Measurements from ENCODE around the gene USP9X. TPM values are rescaled to one million over a fixed set of nuclear protein-coding genes. Genes with fewer than 3 reads are reported as not detected.
"Not testable (repeated sequence)": the region's sequence is repeated elsewhere in the genome, so short reads cannot be mapped to it uniquely, and the experiment has no call there.

The USP9X gene
- total RNA-seq, 1 donor from 2014 or later, result 45.5 TPM

DNA sequence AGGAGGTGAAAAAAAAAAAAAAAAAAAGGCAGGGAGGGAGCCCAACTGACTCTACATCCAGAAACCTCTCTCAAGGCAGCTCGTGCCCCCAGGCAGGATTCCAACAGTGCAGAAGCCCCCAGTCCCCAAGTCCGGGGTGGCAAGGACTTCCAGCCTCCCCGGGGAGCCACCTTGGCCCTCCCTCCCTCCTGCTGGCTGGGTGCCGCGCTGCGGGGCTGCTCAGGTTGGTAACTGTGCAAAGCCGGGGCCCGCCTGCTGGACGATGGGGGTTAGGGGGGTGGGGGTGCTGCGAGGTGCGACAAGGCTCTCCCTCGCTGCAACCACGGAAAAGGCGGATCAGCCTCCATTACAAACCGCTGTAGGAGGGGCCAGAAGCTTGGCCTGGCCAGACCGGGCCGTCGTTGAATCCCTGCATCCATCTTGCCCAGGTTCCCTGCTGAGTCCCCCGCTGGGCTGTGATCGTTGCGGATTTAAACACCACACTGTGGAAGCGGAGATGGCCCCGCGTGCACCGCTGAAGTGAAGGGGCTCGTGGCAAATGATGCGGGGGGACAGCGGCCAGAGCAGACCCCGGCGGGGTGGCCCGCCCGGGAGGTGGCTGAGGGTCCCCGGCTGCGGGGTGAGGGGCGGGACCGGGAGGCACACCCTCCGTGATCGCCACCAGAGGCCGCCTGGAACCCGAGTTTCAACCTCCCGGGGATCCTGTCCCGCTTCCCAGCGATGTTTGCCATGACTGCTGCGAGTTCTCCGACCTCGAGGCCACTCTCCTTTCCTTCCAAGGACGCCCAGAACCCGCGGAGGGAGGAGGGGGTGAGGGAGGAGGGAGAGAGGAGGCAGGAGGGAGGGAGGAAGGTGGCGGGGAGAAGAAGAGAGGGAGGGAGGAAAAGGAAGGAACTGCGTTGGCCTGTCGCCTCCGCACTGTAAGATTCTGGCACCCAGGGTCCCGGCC lies 190.7 kb downstream of the USP9X start:
- intact Hi-C loops (cut with micrococcal nuclease), result loop anchor here (1.0 to 10.0 kb wide), 6 partner anchors 55 to 483 kb away; no protein-coding TSS in a partner anchor

DNA sequence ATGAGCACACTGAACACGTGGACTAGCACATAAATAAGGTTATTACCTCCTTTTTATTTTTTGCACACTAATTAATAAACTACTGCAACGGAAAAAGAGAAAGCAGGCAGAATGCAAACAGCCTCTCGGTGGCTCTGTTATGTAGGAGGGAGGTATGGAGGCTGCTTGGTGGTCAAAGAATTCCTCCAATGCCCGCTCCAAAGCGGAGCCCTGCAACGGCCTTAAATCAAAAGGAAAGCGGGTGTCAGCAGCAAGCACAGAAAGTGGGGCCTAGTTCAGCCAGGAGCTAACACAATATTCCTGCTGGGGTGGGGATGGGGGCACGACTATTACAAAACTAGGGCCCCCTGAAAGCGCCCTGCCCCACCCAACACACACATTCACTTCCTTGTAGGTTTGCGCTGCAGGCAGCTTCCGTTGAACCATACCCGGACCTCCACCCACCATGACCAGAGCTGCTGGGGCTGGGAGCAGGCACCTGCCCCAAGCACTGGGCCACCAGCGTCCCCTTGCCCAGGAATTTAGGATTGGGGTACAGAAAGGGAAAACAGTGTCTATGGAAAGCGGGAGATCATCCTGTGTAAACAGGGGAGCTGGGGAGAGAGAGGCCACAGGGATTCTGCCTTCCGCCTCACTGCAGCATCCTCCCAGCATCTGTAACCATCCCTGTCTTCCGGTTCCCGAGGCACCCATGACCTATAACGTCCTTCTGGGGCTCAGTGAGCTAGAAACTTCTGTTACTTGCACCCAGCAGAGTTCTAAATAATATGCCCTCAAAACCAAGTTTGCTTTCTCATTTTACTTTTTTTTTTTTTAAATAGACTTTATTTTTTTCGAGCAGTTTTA lies 191.6 kb downstream of the USP9X start:
- intact Hi-C loops (cut with micrococcal nuclease), result loop anchor here (1.0 to 10.0 kb wide), 6 partner anchors 54 to 482 kb away; no protein-coding TSS in a partner anchor

DNA sequence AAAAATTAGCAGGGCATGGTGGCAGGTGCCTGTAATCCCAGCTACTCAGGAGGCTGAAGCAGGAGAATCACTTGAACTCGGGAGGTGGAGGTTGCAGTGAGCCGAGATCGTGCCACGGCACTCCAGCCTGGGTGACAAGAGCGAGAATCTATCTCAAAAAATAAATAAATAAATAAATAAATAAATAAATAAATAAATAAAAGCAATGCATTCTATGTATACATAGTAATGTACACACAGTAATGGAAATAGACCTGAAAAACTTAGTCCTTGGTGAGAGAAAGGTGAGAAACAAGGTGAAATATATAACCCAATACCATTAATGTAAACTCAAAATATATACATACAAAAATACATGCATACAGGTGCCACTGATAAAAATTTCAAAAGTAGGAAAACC lies 197.1 kb downstream of the USP9X start:
- intact Hi-C loops (cut with micrococcal nuclease), result not testable (repeated sequence)

DNA sequence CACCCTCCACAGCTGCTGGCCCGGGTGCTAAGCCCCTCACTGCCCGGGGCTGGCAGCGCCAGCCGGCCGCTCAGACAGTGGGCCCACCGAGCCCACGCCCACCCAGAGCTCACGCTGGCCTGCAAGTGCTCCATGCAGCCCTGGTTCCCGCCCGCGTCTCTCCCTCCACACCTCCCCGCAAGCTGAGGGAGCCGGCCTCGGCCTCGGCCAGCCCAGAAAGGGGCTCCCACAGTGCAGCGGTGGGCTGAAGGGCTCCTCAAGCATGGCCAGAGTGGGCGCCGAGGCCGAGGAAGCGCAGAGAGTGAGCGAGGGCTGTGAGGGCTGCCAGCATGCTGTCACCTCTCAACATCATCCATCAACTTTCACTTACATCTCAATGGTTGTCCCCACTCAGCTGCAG lies 200.7 kb downstream of the USP9X start:
- intact Hi-C loops (cut with micrococcal nuclease), result not testable (repeated sequence)

Other genes with a start within 250 kb of the USP9X start
- gene DDX3X, start 248.7 kb downstream of the USP9X start, total RNA-seq, result 295 and 315 TPM in 2 replicates

Measured in T-helper 1 cell treated with Interleukin-12 subunit alpha and Interleukin-12 subunit beta and Interleukin-4 antibody, amounts not matched to agents 30 ng/mL and 1 ng/mL, for 36 hours (primary cell).